Smooth muscle cell (in vitro differentiated cells): ENCODE measurements around the gene AKAIN1. TPM values are rescaled to one million over a fixed set of nuclear protein-coding genes. Genes with fewer than 3 reads are reported as not detected.

Source experiments
- DNase-seq: peaks from one replicate; lab custom pipeline; 2025; ENCODE audit not compliant: unreplicated experiment; lab: John Stamatoyannopoulos, UW
- H2AFZ ChIP-seq: fragments of 200-600 bp; sonication (generic); 2 replicates; pipeline ENCODE4 v1.6.0; 2016; ENCODE audit warnings: antibody characterized with exemption, low read depth, mild to moderate bottlenecking
- H3F3A ChIP-seq: fragments of 200-600 bp; sonication (generic); 2 replicates; pipeline ENCODE4 v1.6.0; 2017; ENCODE audit warnings: antibody characterized with exemption, low read depth
- H3K27ac ChIP-seq: fragments of 200-600 bp; sonication (generic); 2 replicates; pipeline ENCODE4 v1.5.1; 2016; ENCODE audit warnings: low read depth, mild to moderate bottlenecking
- H3K27me3 ChIP-seq: fragments of 200-600 bp; sonication (generic); 2 replicates; pipeline ENCODE4 v1.6.1; 2016; ENCODE audit warnings: low read depth, mild to moderate bottlenecking
- H3K36me3 ChIP-seq: fragments of 200-600 bp; sonication (generic); 2 replicates; pipeline ENCODE4 v1.5.1; 2016; ENCODE audit warnings: low read depth
- H3K4me1 ChIP-seq: fragments of 200-600 bp; sonication (generic); 2 replicates; pipeline ENCODE4 v1.5.1; 2016; ENCODE audit warnings: low read depth
- H3K4me2 ChIP-seq: fragments of 200-600 bp; sonication (generic); 2 replicates; pipeline ENCODE4 v1.6.0; 2016; ENCODE audit warnings: mild to moderate bottlenecking
- H3K4me3 ChIP-seq: fragments of 200-600 bp; sonication (generic); 2 replicates; pipeline ENCODE4 v1.5.1; 2016; ENCODE audit warnings: mild to moderate bottlenecking
- H3K79me2 ChIP-seq: fragments of 200-600 bp; sonication (generic); 2 replicates; pipeline ENCODE4 v1.6.0; 2016; ENCODE audit warnings: low read depth, mild to moderate bottlenecking
- H3K9ac ChIP-seq: fragments of 200-600 bp; sonication (generic); 2 replicates; pipeline ENCODE4 v1.6.0; 2016; ENCODE audit warnings: low read depth
- H3K9me3 ChIP-seq: fragments of 200-600 bp; sonication (generic); replicated peaks from 2 replicates; pipeline ENCODE4 v1.5.1; 2016; ENCODE audit warnings: low read depth
- H4K20me1 ChIP-seq: fragments of 200-600 bp; sonication (generic); 2 replicates; pipeline ENCODE4 v1.6.0; 2016; ENCODE audit warnings: low read depth
- CTCF ChIP-seq: fragments of 200-600 bp; sonication (generic); IDR thresholded peaks from 2 replicates; pipeline ENCODE4 v1.5.1; 2017; ENCODE audit warnings: borderline replicate concordance, mild to moderate bottlenecking, antibody characterized with exemption; ENCODE audit not compliant: insufficient read depth, poor library complexity, severe bottlenecking
- WGBS: methylation state at CpG from one replicate; pipeline ENCODE4 v1.1.7; 2016; ENCODE audit warnings: low lambda C conversion rate; 5-methylcytosine and 5-hydroxymethylcytosine counted together
- polyA plus RNA-seq: library from polyadenylated mRNA; unstranded; fragments of >200 nt; fragmentation: Nextera tagmentation; extraction: Ambion mirVana; gene quantifications from 2 replicates; pipeline ENCODE4 v1.2.1, GENCODE V29; 2016
- total RNA-seq: library from RNA; depleted of rRNA; stranded (reverse); fragments of >200 nt; gene quantifications from 2 replicates; pipeline ENCODE4 v1.2.3, GENCODE V29; 2014

Gene AKAIN1
- total and polyA plus RNA-seq, 2 experiments from 2014 or later = not detected

- H3F3A ChIP-seq = no peaks in the 10 kb centered on the region
- WGBS = 27% methylated on average over 2 of the region's 2 CpGs
- no peaks in the 10 kb centered on the region for H3K9me3 ChIP-seq
- no peaks in the 10 kb centered on the region for H3K36me3 ChIP-seq
- no peak overlapping the region for H3K4me3 ChIP-seq
- H3K79me2 ChIP-seq = no peaks in the 10 kb centered on the region
- TF ChIP-seq CTCF = no peak
- H3K27ac ChIP-seq = no peak overlapping the region
- peaks cover 10% of the 10 kb centered on the region for H3K27me3 ChIP-seq
- no peak overlapping the region for H3K4me2 ChIP-seq
- no peak for DNase-seq
- no peaks in the 10 kb centered on the region for H3K4me1 ChIP-seq
- no peaks in the 10 kb centered on the region for H4K20me1 ChIP-seq
- H2AFZ ChIP-seq = no peak overlapping the region
- H3K9ac ChIP-seq = no peak overlapping the region
Observed at GRCh38 chr18:5107988-5108387, 89.1 kb downstream of the AKAIN1 start.

DNA sequence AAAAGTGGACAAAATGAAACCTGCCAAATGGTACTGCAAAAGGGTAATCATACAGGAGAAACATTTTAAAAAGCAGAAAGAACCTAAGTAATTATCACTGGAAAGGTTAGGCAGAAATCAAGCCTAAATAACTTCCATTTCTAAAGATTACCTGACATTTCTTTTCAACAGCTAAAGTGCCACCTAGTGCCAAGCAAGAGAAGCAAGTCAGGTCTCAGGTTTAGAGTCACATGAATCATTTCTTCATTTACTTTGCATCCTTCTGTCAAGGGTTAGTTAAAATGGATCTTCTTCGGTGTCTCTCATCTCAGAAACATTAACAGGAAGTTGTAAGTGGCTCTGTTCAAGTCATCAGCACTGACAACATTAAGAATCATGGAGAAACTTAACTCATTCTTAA is 90.3 kb downstream of the AKAIN1 start:
- H3K9ac ChIP-seq = no peak overlapping the region
- DNase-seq = no peak
- no peak overlapping the region for H2AFZ ChIP-seq
- no peaks in the 10 kb centered on the region for H3K36me3 ChIP-seq
- H3K9me3 ChIP-seq = no peaks in the 10 kb centered on the region
- WGBS = 58% methylated on average over 1 of the region's 1 CpG
- no peaks in the 10 kb centered on the region for H3K4me1 ChIP-seq
- no peaks in the 10 kb centered on the region for H4K20me1 ChIP-seq
- no peaks in the 10 kb centered on the region for H3K79me2 ChIP-seq
- H3K27me3 ChIP-seq = peaks cover 10% of the 10 kb centered on the region
- H3K27ac ChIP-seq = no peak overlapping the region
- no peak overlapping the region for H3K4me3 ChIP-seq
- H3K4me2 ChIP-seq = no peak overlapping the region
- peak; percentile 39 for TF ChIP-seq CTCF
- H3F3A ChIP-seq = no peaks in the 10 kb centered on the region

- WGBS = 38% methylated on average over 3 of the region's 3 CpGs
- H3F3A ChIP-seq = no peaks in the 10 kb centered on the region
- DNase-seq = no peak
Observed at GRCh38 chr18:5104246-5104645, 92.8 kb downstream of the AKAIN1 start.

More at GRCh38 chr18:5104246-5104645, 92.8 kb downstream of the AKAIN1 start:
- no peak for TF ChIP-seq CTCF
- H3K9ac ChIP-seq = no peak overlapping the region
- H3K27me3 ChIP-seq = no peaks in the 10 kb centered on the region
- no peaks in the 10 kb centered on the region for H4K20me1 ChIP-seq
- no peaks in the 10 kb centered on the region for H3K79me2 ChIP-seq
- no peak overlapping the region for H3K4me3 ChIP-seq
- no peaks in the 10 kb centered on the region for H3K36me3 ChIP-seq
- no peak overlapping the region for H3K27ac ChIP-seq
- no peaks in the 10 kb centered on the region for H3K4me1 ChIP-seq
- no peak overlapping the region for H3K4me2 ChIP-seq
- H2AFZ ChIP-seq = no peak overlapping the region
- no peaks in the 10 kb centered on the region for H3K9me3 ChIP-seq
